GM19035 (cell line): Measurements from ENCODE around the gene C14orf39.
"Not testable (repeated sequence)": the region's sequence is repeated elsewhere in the genome, so short reads cannot be mapped to it uniquely, and the experiment has no call there.

Experiments
- ATAC-seq: cut with Tn5 transposase; IDR thresholded peaks from one replicate; pipeline ENCODE4 v1.9.1; 2021; ENCODE audit not compliant: unreplicated experiment

C14orf39 gene

GRCh38 chr14:60495946-60496345 is 10.1 kb upstream of the C14orf39 start:
- ATAC-seq: no peak

GRCh38 chr14:60490270-60490669 is 4.4 kb upstream of the C14orf39 start:
- no peak for ATAC-seq

- no peak for ATAC-seq
These were observed 2.3 kb upstream of the C14orf39 start for GRCh38 chr14:60488175-60488574.

- ATAC-seq: no peak
These were observed 1.3 kb upstream of the C14orf39 start for GRCh38 chr14:60487211-60487610.

GRCh38 chr14:60485057-60485597 is 736 bp downstream of the C14orf39 start:
- no peak for ATAC-seq

- ATAC-seq: no peak
These were observed 3.1 kb downstream of the C14orf39 start for GRCh38 chr14:60482743-60483142.

GRCh38 chr14:60480248-60480647 is 5.6 kb downstream of the C14orf39 start:
- ATAC-seq: not testable (repeated sequence)

- ATAC-seq: no peak
These were observed 30.0 kb downstream of the C14orf39 start for GRCh38 chr14:60455875-60456274.

- ATAC-seq: no peak
These were observed 55.6 kb downstream of the C14orf39 start for GRCh38 chr14:60430276-60430675.

GRCh38 chr14:60420050-60420449 is 65.8 kb downstream of the C14orf39 start:
- no peak for ATAC-seq

GRCh38 chr14:60397550-60397949 is 88.3 kb downstream of the C14orf39 start:
- ATAC-seq: not testable (repeated sequence)

- no peak for ATAC-seq
These were observed 89.0 kb downstream of the C14orf39 start for GRCh38 chr14:60396718-60397343.
